Cerebellar cortex (tissue), 1 donor: ENCODE data around the gene MC1R.

Experiments used
- DNase-seq: peaks from one replicate; pipeline ENCODE4 v3.0.0-alpha.2; 2015; ENCODE audit warnings: low spot score

MC1R gene

GRCh38 chr16:89895482-89896250 is 23.0 kb upstream of the MC1R start:
- DNase-seq: no peak

DNA sequence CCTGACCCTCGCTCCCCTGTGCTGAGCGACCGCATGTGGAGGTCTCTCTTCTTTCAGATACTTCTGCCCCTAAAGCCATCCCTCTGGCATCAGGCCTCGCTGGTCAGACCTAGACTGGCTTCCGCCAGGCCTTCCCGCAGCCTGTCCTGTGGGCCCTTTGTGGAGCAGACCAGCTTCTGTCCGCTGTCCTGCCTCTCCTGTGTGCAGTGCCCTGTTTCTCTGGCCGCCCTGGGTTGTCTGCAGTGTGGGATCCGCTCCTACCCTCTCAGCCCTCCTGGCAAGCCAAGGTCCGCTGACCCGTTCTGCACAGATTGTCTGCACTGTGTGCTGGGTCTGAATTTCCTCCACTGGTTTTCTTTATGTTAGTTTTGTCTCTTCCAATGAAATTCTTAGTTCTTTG is 21.5 kb upstream of the MC1R start:
- no peak for DNase-seq

DNA sequence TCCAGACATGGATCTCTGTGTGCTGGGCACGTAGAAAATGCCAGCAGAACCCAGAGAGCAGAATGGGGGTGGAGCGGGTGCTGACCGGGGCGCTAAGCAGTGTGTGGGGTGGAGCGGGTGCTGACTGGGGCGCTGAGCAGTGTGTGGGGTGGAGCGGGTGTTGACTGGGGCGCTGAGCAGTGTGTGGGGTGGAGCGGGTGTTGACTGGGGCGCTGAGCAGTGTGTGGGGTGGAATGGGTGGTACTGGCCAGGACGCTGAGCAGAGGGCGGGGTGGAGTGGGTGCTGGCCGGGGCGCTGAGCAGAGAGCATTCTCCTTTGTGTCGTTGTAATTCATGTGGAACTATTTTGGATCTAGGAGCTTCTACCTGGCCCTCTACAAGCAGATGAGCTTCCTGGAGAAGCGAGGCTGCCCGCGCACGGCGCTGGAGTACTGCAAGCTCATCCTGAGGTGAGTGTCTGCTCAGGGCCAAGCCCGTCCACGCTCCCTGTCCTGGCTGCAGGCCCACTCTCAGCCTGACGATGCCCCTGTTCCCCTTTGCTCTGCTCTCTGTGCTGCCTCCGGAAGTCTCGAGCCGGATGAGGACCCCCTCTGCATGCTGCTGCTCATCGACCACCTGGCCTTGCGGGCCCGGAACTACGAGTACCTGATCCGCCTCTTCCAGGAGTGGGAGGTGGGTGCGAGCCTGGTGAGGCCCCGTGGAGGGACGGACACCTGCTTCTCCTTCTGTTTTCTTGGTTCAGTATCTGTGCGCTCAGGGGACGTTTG is 20.3 kb upstream of the MC1R start:
- DNase-seq: no peak

DNA sequence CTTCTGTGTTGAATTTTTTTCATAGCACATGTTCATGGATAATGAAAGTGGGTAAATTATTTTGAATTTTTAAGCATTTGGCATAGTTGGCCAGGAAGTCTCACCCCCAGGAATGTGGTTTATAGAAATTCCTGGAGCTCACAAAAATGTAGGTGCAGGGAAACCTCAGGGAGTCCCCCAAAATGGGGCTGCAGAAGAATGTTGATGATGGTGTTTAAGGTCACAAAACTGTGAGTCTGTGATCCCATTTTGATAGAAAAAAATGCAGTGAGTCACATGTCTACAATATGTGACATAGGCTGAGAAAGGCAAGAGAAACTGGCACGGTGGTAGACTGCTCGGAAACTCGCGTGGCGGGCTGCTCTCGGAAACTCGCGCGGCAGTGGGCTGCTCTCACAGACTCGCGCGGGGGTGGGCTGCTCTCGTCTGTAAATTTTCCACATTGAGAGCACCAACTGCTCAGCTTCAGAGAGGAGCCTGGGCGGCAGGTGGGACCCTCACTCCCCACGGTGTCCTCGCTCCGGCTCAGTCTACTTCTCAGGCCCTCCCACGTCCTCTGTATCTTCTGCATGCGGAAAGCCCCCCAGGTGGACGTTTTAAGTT is 18.7 kb upstream of the MC1R start:
- no peak for DNase-seq

DNA sequence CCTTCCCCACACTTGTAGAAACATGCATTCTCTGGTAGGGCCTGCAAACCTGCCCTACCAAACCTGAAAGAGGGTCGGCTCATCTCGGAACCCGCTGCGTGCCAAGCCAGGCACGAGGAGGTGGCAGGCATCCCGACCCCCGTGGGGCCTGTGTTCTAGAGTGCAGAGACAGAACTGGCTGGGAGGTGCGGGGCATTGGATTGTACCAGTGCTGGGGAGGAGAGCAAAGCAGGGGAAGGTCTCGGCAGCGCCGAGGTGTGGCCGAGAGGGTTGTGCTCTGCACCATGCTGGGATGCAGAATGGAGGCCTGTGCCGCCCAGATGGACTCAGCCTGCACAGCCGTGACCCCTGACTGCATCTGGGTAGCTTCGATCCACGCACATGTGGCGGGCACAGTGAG is 17.8 kb upstream of the MC1R start:
- no peak for DNase-seq

- no peak for DNase-seq
These were observed 15.7 kb upstream of the MC1R start for GRCh38 chr16:89902980-89903379.

- no peak for DNase-seq
These were observed 14.7 kb upstream of the MC1R start for GRCh38 chr16:89903908-89904515.

- DNase-seq: no peak
These were observed 13.8 kb upstream of the MC1R start for GRCh38 chr16:89904606-89905510.

GRCh38 chr16:89905511-89906139 is 13.0 kb upstream of the MC1R start:
- DNase-seq: no peak

DNA sequence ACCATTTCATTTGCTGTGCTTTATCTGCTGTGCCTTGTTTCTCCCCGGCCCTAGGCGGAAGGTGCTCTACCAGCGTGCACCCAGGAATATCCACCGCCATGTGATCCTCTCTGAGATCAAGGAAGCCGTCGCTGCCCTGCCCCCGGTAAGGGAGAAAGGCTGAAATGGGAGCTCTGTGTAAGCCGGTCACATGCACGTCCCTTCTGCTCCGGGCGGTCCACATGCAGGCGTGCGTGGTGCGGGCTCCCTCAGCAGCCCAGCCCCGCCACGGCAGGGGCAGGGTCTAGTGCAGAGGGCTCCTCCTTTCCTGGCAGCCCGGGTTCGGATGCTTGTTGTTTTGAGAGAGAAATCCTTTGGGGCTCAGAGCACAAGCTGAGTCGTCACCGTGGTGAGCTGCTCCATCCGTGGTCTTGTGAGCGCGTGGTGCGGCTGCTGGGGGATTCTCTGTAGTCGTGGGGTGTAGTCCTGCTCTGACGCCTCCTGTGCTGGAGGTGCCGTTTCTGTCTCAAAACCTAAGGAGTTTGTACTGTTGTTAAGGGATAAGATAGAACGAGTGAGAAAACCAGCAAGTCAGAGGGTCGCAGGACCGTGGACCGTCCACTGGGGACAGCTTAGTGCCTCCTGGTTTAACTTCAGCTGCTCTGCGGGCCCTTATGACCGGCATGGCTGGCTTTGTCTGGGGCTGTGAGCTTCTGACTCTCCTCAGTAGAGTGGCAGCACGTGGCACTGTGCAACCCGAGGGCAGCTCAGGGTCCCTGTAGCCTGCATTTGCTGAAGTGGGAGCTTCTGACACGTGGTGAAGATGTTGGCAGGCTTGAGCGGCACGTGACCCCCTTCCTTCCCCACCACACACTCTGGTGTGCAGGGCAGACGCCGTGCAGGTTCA is 12.3 kb upstream of the MC1R start:
- no peak for DNase-seq

DNA sequence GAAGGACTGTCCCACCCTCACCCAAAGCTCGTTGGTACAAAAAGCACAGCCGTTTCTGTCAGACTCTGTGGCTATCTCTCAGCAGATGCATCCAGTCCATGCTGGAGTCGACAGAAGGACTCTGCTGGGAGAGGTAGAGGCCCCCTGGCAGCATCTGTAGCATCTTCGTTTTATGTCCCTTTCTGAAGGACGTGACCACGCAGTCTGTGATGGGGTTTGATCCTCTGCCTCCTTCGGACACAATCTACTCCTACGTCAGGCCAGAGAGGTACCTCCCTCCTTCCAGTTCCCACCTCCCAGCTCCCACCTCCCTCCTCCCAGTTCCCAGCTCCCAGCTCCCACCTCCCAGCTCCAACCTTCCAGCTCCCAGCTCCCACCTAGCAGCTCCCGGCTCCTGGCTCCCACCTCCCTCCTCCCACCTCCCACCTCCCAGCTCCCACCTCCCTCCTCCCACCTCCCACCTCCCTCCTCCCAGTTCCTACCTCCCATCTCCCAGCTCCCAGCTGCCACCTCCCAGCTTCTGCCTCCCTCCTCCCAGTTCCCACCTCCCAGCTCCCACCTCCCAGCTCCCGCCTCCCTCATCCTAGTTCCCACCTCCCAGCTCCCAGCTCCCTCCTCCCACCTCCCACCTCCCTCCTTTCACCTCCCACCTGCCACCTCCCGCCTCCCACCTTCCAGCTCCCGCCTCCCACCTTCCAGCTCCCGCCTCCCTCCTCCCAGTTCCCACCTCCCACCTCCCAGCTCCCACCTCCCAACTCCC is 11.4 kb upstream of the MC1R start:
- DNase-seq: no peak

DNA sequence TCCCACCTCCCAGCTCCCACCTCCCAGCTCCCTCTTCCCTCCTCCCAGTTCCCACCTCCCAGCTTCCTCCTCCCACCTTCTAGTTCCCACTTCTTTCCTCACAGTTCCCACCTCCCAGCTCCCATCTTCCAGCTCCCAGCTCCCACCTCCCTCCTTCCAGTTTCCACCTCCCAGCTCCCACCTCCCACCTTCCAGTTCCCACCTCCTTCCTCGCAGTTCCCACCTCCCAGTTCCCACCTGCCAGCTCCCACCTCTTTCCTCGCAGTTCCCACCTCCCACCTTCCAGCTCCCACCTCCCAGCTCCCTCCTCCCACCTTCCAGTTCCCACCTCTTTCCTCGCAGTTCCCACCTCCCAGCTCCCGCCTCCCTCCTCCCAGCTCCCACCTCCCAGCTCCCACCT is 10.4 kb upstream of the MC1R start:
- no peak for DNase-seq

DNA sequence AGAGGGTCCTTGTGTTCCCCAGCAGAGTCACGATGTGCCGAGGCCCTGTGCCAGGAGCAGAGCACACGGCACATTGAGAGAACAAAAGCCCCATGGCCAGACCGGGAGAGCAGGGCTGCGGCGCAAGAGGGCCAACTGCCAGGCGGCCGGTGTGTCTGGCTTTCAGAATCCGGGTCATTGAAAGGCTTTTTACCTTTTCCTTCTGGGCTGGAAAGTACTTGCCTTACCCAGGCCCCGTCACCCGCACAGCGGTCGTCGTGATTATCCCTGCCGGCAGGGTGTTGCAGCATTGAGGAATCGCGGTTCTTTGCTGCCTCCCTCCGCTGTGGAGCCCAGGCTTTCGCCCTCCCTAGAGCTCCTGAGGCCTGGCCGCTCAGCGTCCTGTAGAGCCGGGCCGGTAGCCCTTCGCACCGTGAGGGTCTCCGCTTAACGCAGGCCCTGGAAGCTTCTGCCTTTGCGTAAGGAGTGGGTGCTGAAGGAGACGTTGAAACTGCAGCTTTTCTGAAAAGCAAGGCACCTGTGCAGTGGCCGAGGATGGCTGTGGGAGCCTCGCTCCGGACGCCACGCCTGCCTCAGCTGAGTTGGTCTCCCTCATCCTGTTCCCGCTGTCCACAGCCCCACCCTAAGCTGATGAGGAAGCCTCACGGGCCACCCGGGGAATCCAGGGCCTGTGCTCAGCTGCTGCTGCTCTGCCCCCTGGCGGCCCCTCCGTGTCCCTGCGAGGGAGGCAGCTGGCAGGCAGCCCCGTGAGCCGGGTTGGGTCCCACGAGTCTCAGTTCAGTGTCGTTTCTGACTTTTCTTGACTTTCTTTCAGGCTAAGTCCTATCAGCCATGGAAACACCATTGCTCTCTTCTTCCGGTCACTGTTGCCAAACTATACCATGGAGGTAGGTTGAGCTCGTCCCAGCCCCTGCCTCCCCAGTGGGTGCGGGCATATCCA is 8.6 kb upstream of the MC1R start:
- DNase-seq: peak; percentile 83

GRCh38 chr16:89910717-89911354 is 7.8 kb upstream of the MC1R start:
- DNase-seq: no peak

- DNase-seq: no peak
These were observed 7.3 kb upstream of the MC1R start for GRCh38 chr16:89911375-89911774.

DNA sequence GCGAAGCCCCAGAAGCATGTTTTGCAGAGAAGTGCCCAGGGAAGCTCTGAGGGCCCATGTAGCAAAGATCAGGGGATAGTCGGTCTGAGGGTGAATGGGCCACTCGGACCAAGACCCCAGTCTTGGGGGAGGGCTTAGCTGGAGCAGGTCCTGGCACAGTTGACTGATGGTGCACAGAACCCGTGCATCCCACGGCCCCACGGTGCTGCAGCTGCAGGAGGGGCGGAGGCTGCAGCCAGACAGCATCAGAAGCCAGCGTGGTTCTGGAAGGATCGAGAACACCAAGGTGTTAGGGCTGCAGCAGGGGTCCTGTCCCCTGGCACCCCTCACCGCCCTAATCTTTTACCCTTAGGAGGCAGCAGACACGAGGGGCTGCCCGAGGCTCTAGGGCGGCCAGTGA is 6.5 kb upstream of the MC1R start:
- DNase-seq: no peak

DNA sequence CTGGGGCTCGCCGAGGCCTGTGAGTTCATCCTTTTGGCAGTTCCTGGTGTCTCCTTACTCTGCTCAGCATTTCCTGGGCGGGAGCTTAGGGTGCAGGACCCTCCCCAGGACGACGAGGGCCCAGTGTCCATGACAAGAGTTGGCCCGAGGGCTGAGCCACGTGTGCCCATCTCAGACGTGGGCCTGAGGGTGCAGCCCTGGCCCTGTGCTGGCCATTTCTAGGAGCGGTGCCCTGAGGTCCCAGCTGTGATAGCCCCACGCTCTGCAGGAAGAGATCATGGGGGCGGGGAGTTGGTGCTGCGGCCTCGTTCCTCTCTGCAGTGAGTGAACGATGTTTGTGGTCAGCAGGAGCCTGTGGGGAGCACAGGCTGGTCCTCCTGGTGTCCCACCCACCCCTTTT is 6.0 kb upstream of the MC1R start:
- DNase-seq: no peak
